LNCAP (cell line): ENCODE data around the gene TRPC4.

ENCODE experiments used
- CTCF ChIP-seq: fragments of 450-650 bp; IDR thresholded peaks from 2 replicates; pipeline ENCODE4 v1.5.1; 2017; ENCODE audit warnings: mild to moderate bottlenecking

The TRPC4 gene

GRCh38 chr13:37587236-37587635 is 282.3 kb downstream of the TRPC4 start:
- TF ChIP-seq CTCF, result no peak
